OCI-LY7 (cell line): ENCODE data around the gene STK10. TPM values are rescaled to one million over a fixed set of nuclear protein-coding genes. Genes with fewer than 3 reads are reported as not detected.

Experiments
- BruUV-seq: library from RNA; stranded (reverse); fragments of 400-500 nt; replicated peaks from 2 replicates; lab custom pipeline; 2021; lab: Mats Ljungman, UMichigan
- CTCF ChIA-PET: fragments of 300-600 bp; sonication (Branson Sonifier 250); formaldehyde crosslinking; loops from one replicate; lab custom pipeline; 2022; ENCODE audit warnings: antibody characterized with exemption; ENCODE audit not compliant: unreplicated experiment; lab: Charles Lee
- POLR2A ChIA-PET: fragments of 300-600 bp; sonication (Branson Sonifier 250); formaldehyde crosslinking; loops from one replicate; lab custom pipeline; 2022; ENCODE audit warnings: antibody characterized with exemption; lab: Charles Lee
- DNase-seq: peaks from one replicate; pipeline ENCODE4 v3.0.0-alpha.2; 2015; ENCODE audit warnings: low spot score
- H2AFZ ChIP-seq: fragments of 200-600 bp; sonication (generic), shearing (Covaris generic); 2 replicates; pipeline ENCODE4 v1.6.1; 2014; ENCODE audit warnings: mild to moderate bottlenecking, antibody characterized with exemption, low read length, moderate library complexity
- H3K27ac ChIP-seq: fragments of 200-600 bp; sonication (generic); 2 replicates; pipeline ENCODE4 v1.5.1; 2014; ENCODE audit warnings: mixed run types, low read depth, mild to moderate bottlenecking, moderate library complexity, low read length, inconsistent platforms; ENCODE audit not compliant: poor library complexity, severe bottlenecking
- H3K36me3 ChIP-seq: fragments of 200-600 bp; sonication (generic); 2 replicates; pipeline ENCODE4 v1.6.1; 2014; ENCODE audit warnings: mild to moderate bottlenecking, antibody characterized with exemption, low read length, moderate library complexity, mixed read lengths; ENCODE audit not compliant: insufficient read depth
- H3K4me1 ChIP-seq: fragments of 200-600 bp; sonication (generic); 2 replicates; pipeline ENCODE4 v1.5.1; 2014; ENCODE audit warnings: mild to moderate bottlenecking, low read length; ENCODE audit not compliant: insufficient read depth, poor library complexity, severe bottlenecking
- H3K4me2 ChIP-seq: fragments of 200-600 bp; sonication (generic); 2 replicates; pipeline ENCODE4 v1.6.1; 2014; ENCODE audit warnings: mild to moderate bottlenecking, low read length
- H3K4me3 ChIP-seq: fragments of 200-600 bp; sonication (generic); 2 replicates; pipeline ENCODE4 v1.5.1; 2014; ENCODE audit warnings: mild to moderate bottlenecking, low read depth, low read length; ENCODE audit not compliant: poor library complexity, severe bottlenecking
- H3K79me2 ChIP-seq: fragments of 200-600 bp; sonication (generic); 2 replicates; pipeline ENCODE4 v1.6.1; 2016; ENCODE audit warnings: low read depth, mild to moderate bottlenecking, low read length, moderate library complexity, mixed read lengths; ENCODE audit not compliant: insufficient read depth
- H3K9me2 ChIP-seq: fragments of 200-600 bp; sonication (generic); 2 replicates; pipeline ENCODE4 v1.6.1; 2016; ENCODE audit warnings: mild to moderate bottlenecking, low read length, mixed read lengths; ENCODE audit not compliant: insufficient read depth
- H3K9me3 ChIP-seq: fragments of 200-600 bp; sonication (generic); 2 replicates; pipeline ENCODE4 v1.6.1; 2014; ENCODE audit warnings: mild to moderate bottlenecking, mixed run types, low read length, mixed read lengths
- H4K20me1 ChIP-seq: fragments of 200-600 bp; sonication (generic); 2 replicates; pipeline ENCODE4 v1.6.1; 2014; ENCODE audit warnings: mild to moderate bottlenecking, antibody characterized with exemption, low read length, moderate library complexity, mixed read lengths; ENCODE audit not compliant: insufficient read depth
- CTCF ChIP-seq: fragments of 200-600 bp; sonication (generic); conservative IDR thresholded peaks from 2 replicates; pipeline ENCODE4 v1.5.1; 2014; ENCODE audit warnings: mild to moderate bottlenecking, antibody characterized with exemption, low read length, moderate library complexity, mixed read lengths
- EZH2phosphoT487 ChIP-seq: fragments of 200-600 bp; sonication (generic); IDR thresholded peaks from 2 replicates; pipeline ENCODE4 v1.6.1; 2018; ENCODE audit warnings: low read depth, borderline replicate concordance, mild to moderate bottlenecking, mixed run types, antibody characterized with exemption, low read length, moderate library complexity, mixed read lengths
- intact Hi-C: fragments of 100-400 bp; cut with micrococcal nuclease; formaldehyde crosslinking; loops from one replicate; pipeline ENCODE4 v1.10.0; 2022; ENCODE audit not compliant: unreplicated experiment
- total RNA-seq, 2 experiments: library from RNA; depleted of rRNA in 1 of 2; stranded (reverse); fragments of >200 nt in 1 of 2; shearing (Covaris generic) in 1 of 2; gene quantifications; 2 replicates each; pipeline ENCODE4 v1.2.3, GENCODE V29; 2014 to 2022

STK10 gene
- total RNA-seq, 2 experiments from 2014 or later = 53.7 to 89.7 TPM

GRCh38 chr5:172175263-172175719 is 12.7 kb downstream of the STK10 start:
- no peaks in the 10 kb centered on the region for H4K20me1 ChIP-seq
- no peaks in the 10 kb centered on the region for H3K9me3 ChIP-seq
- intact Hi-C loops = loop anchor here (1.0 to 2.0 kb wide), 3 partner anchors 13 to 64 kb away; partner anchors contain the start of gene STK10
- H3K9me2 ChIP-seq = no peaks in the 10 kb centered on the region
- peak overlapping the region; percentile 98 for H3K4me2 ChIP-seq
- peaks cover 6% of the 10 kb centered on the region; the same call in 1 of the 2 replicates for H3K36me3 ChIP-seq
- ChIA-PET CTCF (interaction anchor here (0.6 to 1.6 kb wide), 7 partner anchors 11 to 264 kb away, joined by 4 to 10 read pairs (median 5); partner anchors contain the start of gene FBXW11), POLR2A (interaction anchor here (0.9 to 4.8 kb wide), 15 partner anchors 8 to 169 kb away, joined by 3 to 45 read pairs (median 6); partner anchors contain the start of genes FBXW11 and STK10)
- H3K27ac ChIP-seq = peak overlapping the region; percentile 87
- H3K79me2 ChIP-seq = peaks cover 62% of the 10 kb centered on the region
- BruUV-seq = no TSS peak
- DNase-seq = peak; percentile 93
- no peak overlapping the region; the same call in 1 of the 2 replicates for H2AFZ ChIP-seq
- H3K4me1 ChIP-seq = peaks cover 66% of the 10 kb centered on the region
- TF ChIP-seq EZH2phosphoT487 = no peak
- no peak for TF ChIP-seq CTCF
- peak overlapping the region; percentile 73 for H3K4me3 ChIP-seq

GRCh38 chr5:172173564-172174153 is 14.4 kb downstream of the STK10 start:
- H3K79me2 ChIP-seq = peaks cover 51% of the 10 kb centered on the region
- ChIA-PET CTCF (interaction anchor here (1.2 to 1.4 kb wide), 2 partner anchors 13 to 15 kb away, joined by 3 to 6 read pairs; no protein-coding TSS in a partner anchor), POLR2A (interaction anchor here (0.9 to 4.8 kb wide), 11 partner anchors 9 to 70 kb away, joined by 3 to 45 read pairs (median 8); partner anchors contain the start of gene STK10)
- H3K9me3 ChIP-seq = no peaks in the 10 kb centered on the region
- peak overlapping the region; percentile 87 for H3K27ac ChIP-seq
- intact Hi-C loops = loop anchor here (2.0 kb wide), 1 partner anchor 33 kb away; no protein-coding TSS in a partner anchor
- H3K4me3 ChIP-seq = peak overlapping the region; percentile 73
- H3K36me3 ChIP-seq = peaks cover 6% of the 10 kb centered on the region; the same call in 1 of the 2 replicates
- H2AFZ ChIP-seq = no peak overlapping the region
- no peaks in the 10 kb centered on the region for H4K20me1 ChIP-seq
- no peaks in the 10 kb centered on the region for H3K9me2 ChIP-seq
- BruUV-seq = no TSS peak
- peaks cover 51% of the 10 kb centered on the region for H3K4me1 ChIP-seq
- H3K4me2 ChIP-seq = peak overlapping the region; percentile 98
- DNase-seq = no peak
- TF ChIP-seq CTCF (no peak), EZH2phosphoT487 (no peak)
